Caco-2 (cell line): ENCODE measurements around the gene ABI3BP. TPM values are rescaled to one million over a fixed set of nuclear protein-coding genes. Genes with fewer than 3 reads are reported as not detected.

Experiments
- BruUV-seq: library from RNA; stranded (reverse); fragments of 400-500 nt; replicated peaks from 2 replicates; lab custom pipeline; 2021; lab: Mats Ljungman, UMichigan
- CTCF ChIA-PET: fragments of 300-600 bp; sonication (Branson Sonifier 250); formaldehyde crosslinking; loops from one replicate; lab custom pipeline; 2022; ENCODE audit warnings: antibody characterized with exemption; lab: Charles Lee
- POLR2A ChIA-PET: fragments of 300-600 bp; sonication (Branson Sonifier 250); formaldehyde crosslinking; loops from one replicate; lab custom pipeline; 2022; ENCODE audit warnings: antibody characterized with exemption; lab: Charles Lee
- DNase-seq, 2 experiments: peaks; one replicate each; pipeline versions ENCODE4 v3.0.0 to v3.0.0-alpha.2; 2020 to 2022
- H3K27me3 ChIP-seq: replicated peaks from 2 replicates; pipeline ENCODE4 v1.6.0; 2011; ENCODE audit warnings: low read length; ENCODE audit not compliant: control insufficient read depth, insufficient read depth
- H3K36me3 ChIP-seq: 2 replicates; pipeline ENCODE4 v1.5.1; 2011; ENCODE audit warnings: low read length; ENCODE audit not compliant: control insufficient read depth, insufficient read depth
- H3K4me1 ChIP-seq: fragments of 250-450 bp; sonication (Bioruptor Pico); 2 replicates; pipeline ENCODE4 v1.5.1; 2020; ENCODE audit warnings: mild to moderate bottlenecking
- H3K4me3 ChIP-seq: 2 replicates; pipeline ENCODE4 v1.5.1; 2011; ENCODE audit warnings: low read depth, mild to moderate bottlenecking, control low read depth, low read length
- H3K9me3 ChIP-seq: fragments of 250-450 bp; sonication (Bioruptor Pico); 2 replicates; pipeline ENCODE4 v1.5.1; 2020; ENCODE audit warnings: mild to moderate bottlenecking, moderate library complexity
- H3K27ac Mint-ChIP-seq: one replicate; pipeline ENCODE4 v1.8.0; 2022; ENCODE audit warnings: mixed read lengths; ENCODE audit not compliant: unreplicated experiment
- H3K27me3 Mint-ChIP-seq: one replicate; pipeline ENCODE4 v1.8.0; 2022; ENCODE audit warnings: mixed read lengths; ENCODE audit not compliant: insufficient read depth, unreplicated experiment
- H3K36me3 Mint-ChIP-seq: one replicate; pipeline ENCODE4 v1.8.0; 2022; ENCODE audit warnings: mild to moderate bottlenecking, mixed read lengths; ENCODE audit not compliant: insufficient read depth, unreplicated experiment
- H3K4me1 Mint-ChIP-seq: one replicate; pipeline ENCODE4 v1.8.0; 2022; ENCODE audit warnings: low read depth, mixed read lengths; ENCODE audit not compliant: unreplicated experiment
- H3K4me3 Mint-ChIP-seq: one replicate; pipeline ENCODE4 v1.8.0; 2022; ENCODE audit warnings: mild to moderate bottlenecking, moderate library complexity, mixed read lengths; ENCODE audit not compliant: unreplicated experiment
- H3K9me3 Mint-ChIP-seq: one replicate; pipeline ENCODE4 v1.8.0; 2022; ENCODE audit warnings: mixed read lengths; ENCODE audit not compliant: unreplicated experiment
- intact Hi-C: fragments of 100-400 bp; cut with micrococcal nuclease; formaldehyde crosslinking; loops from one replicate; pipeline ENCODE4 v1.10.0; 2022; ENCODE audit not compliant: unreplicated experiment
- total RNA-seq: library from RNA; stranded (reverse); gene quantifications from 2 replicates; pipeline ENCODE4 v1.2.3, GENCODE V29; 2022
- TF ChIP-seq, protein P1 (sequence below), 2 experiments: fragments of 200-600 bp in 1 of 2; IDR thresholded peaks; 1 replicate in 1 of 2; 2 replicates in 1 of 2; pipeline versions ENCODE4 v1.5.1 to v1.8.0; 2011 to 2022; ENCODE audit warnings: antibody characterized with exemption in 1 of 2, control low read depth in 1 of 2, inconsistent platforms in 1 of 2, low read depth in 1 of 2, low read length in 1 of 2, mild to moderate bottlenecking in 1 of 2, moderate library complexity in 1 of 2; ENCODE audit not compliant: insufficient read depth in 1 of 2, severe bottlenecking in 1 of 2, unreplicated experiment in 1 of 2

ABI3BP gene
- total RNA-seq, 1 experiment from 2014 or later: not detected

DNA sequence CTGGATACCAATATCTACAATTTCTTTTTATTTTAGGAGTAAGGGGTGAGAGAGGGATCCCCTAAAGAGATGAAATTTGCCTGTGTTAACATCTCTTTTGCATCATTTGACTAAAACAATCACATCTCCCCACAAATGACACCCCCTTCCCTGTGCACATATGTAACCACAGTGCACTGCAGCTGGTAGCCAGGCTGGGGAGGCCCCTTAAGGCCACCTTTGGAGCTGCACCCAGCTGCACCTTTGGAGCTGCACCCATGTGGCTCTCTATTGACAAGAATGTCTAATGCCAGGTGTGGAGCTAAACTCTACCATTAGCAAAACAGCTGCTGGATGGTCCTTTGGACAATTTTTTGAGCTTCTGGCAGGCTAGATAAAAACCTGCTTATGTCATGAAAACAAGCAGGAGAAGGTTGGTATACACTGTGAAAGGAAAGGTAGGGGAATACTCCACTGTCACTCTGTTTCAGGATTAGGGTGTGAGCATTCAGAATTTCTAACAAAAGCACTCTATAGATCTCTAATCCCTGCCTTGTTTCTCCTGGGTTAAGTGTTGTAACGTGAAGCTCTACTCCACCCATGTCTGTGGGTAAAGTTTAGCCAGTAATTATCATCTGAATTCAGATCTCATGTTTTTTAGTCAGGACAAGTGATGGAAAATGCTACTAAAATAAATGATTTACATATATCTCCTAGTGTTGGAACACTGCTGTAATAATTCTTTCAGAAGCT is 231.8 kb downstream of the ABI3BP start:
- H3K27me3 ChIP-seq: no peaks in the 10 kb centered on the region
- DNase-seq: peak; percentile 44 to 46
- no peaks in the 10 kb centered on the region for H3K4me1 Mint-ChIP-seq
- POLR2A ChIA-PET: no interaction called here
- TF ChIP-seq, protein P1, sequence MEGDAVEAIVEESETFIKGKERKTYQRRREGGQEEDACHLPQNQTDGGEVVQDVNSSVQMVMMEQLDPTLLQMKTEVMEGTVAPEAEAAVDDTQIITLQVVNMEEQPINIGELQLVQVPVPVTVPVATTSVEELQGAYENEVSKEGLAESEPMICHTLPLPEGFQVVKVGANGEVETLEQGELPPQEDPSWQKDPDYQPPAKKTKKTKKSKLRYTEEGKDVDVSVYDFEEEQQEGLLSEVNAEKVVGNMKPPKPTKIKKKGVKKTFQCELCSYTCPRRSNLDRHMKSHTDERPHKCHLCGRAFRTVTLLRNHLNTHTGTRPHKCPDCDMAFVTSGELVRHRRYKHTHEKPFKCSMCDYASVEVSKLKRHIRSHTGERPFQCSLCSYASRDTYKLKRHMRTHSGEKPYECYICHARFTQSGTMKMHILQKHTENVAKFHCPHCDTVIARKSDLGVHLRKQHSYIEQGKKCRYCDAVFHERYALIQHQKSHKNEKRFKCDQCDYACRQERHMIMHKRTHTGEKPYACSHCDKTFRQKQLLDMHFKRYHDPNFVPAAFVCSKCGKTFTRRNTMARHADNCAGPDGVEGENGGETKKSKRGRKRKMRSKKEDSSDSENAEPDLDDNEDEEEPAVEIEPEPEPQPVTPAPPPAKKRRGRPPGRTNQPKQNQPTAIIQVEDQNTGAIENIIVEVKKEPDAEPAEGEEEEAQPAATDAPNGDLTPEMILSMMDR (IDR thresholded peaks at IDR 0.05; ENCODE audit: insufficient read depth in 1 of 2, low read depth in 1 of 2, low read length in 1 of 2, severe bottlenecking in 1 of 2, unreplicated experiment in 1 of 2): peak; percentile 31 to 53
- no peak overlapping the region for H3K27ac Mint-ChIP-seq
- intact Hi-C loops: no loop called here
- H3K4me1 ChIP-seq: no peaks in the 10 kb centered on the region
- CTCF ChIA-PET: interaction anchor here (0.5 to 1.5 kb wide), 3 partner anchors 158 to 929 kb away, joined by 3 to 7 read pairs (median 4); no protein-coding TSS in a partner anchor
- no peaks in the 10 kb centered on the region for H3K9me3 ChIP-seq
- no peak overlapping the region for H3K4me3 ChIP-seq
- peaks cover 16% of the 10 kb centered on the region for H3K36me3 Mint-ChIP-seq
- H3K9me3 Mint-ChIP-seq: no peaks in the 10 kb centered on the region
- no peaks in the 10 kb centered on the region for H3K36me3 ChIP-seq
- BruUV-seq: no TSS peak
- peaks cover 4% of the 10 kb centered on the region for H3K27me3 Mint-ChIP-seq
- H3K4me3 Mint-ChIP-seq: no peak overlapping the region

DNA sequence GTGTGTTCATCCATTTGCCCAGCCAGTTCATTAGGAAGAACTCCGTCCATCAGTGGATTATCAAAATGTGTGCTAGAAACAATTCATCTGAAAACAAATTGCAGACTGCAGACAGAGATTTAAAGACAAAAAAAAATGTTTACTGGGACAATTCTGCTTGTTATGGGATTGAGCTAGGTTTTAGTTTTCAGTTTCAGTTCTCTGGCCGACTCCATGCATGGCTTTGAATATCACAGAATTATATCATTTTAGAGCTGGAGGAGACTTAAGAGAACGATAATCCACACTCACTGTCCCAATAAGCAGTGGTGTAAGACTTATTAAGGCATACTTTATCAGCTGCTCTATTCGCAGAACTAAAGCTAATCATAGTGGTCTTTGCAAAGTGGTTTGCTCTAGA is 232.8 kb downstream of the ABI3BP start:
- intact Hi-C loops: no loop called here
- H3K4me1 ChIP-seq: no peaks in the 10 kb centered on the region
- no peak overlapping the region for H3K4me3 ChIP-seq
- ChIA-PET POLR2A (no interaction called here), CTCF (no interaction called here)
- H3K27me3 ChIP-seq: no peaks in the 10 kb centered on the region
- peaks cover 20% of the 10 kb centered on the region for H3K36me3 Mint-ChIP-seq
- H3K4me1 Mint-ChIP-seq: no peaks in the 10 kb centered on the region
- DNase-seq: no peak
- no peaks in the 10 kb centered on the region for H3K9me3 Mint-ChIP-seq
- TF ChIP-seq, protein P1 (IDR thresholded peaks at IDR 0.05; ENCODE audit: insufficient read depth in 1 of 2, low read depth in 1 of 2, low read length in 1 of 2, severe bottlenecking in 1 of 2, unreplicated experiment in 1 of 2): no peak
- no peaks in the 10 kb centered on the region for H3K9me3 ChIP-seq
- no peak overlapping the region for H3K27ac Mint-ChIP-seq
- no TSS peak for BruUV-seq
- H3K27me3 Mint-ChIP-seq: peaks cover 4% of the 10 kb centered on the region
- H3K36me3 ChIP-seq: no peaks in the 10 kb centered on the region
- no peak overlapping the region for H3K4me3 Mint-ChIP-seq

DNA sequence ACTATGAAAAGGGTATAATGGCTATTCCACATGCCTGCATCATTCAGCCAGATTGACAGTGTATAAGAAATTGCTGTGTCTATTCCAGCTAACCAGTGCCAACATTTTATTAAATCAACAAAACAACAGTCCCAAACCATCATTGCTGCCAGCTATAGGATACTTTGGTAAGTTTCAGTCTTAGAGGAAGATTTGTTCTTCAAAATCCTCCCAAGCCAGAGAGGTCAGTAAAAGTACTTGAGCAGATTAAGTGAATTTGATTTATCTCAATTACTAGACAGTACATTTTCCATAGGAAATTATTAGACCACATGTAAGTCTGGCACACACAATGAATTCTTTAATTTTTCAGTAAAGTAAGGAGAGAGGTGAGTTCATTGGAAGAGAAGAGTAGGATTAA is 233.3 kb downstream of the ABI3BP start:
- ChIA-PET POLR2A (no interaction called here), CTCF (no interaction called here)
- H3K27ac Mint-ChIP-seq: no peak overlapping the region
- no peaks in the 10 kb centered on the region for H3K9me3 Mint-ChIP-seq
- H3K4me3 Mint-ChIP-seq: no peak overlapping the region
- DNase-seq: no peak
- intact Hi-C loops: no loop called here
- Histone ChIP-seq H3K4me3 (no peak overlapping the region), H3K36me3 (no peaks in the 10 kb centered on the region), H3K4me1 (no peaks in the 10 kb centered on the region), H3K9me3 (no peaks in the 10 kb centered on the region), H3K27me3 (no peaks in the 10 kb centered on the region)
- TF ChIP-seq, protein P1 (IDR thresholded peaks at IDR 0.05; ENCODE audit: insufficient read depth in 1 of 2, low read depth in 1 of 2, low read length in 1 of 2, severe bottlenecking in 1 of 2, unreplicated experiment in 1 of 2): no peak
- no peaks in the 10 kb centered on the region for H3K4me1 Mint-ChIP-seq
- peaks cover 22% of the 10 kb centered on the region for H3K36me3 Mint-ChIP-seq
- BruUV-seq: no TSS peak
- peaks cover 4% of the 10 kb centered on the region for H3K27me3 Mint-ChIP-seq
